Fibroblast of skin of right biceps (primary cell): Measurements from ENCODE around the gene ARMC7.

Experiments
- DNase-seq: peaks from one replicate; pipeline ENCODE4 v3.0.0-alpha.2; 2013

Gene ARMC7

GRCh38 chr17:75078284-75079022 is 31.3 kb upstream of the ARMC7 start:
- peak; percentile 87 for DNase-seq

- DNase-seq: no peak
These were observed 30.8 kb upstream of the ARMC7 start for GRCh38 chr17:75079023-75079373.

DNA sequence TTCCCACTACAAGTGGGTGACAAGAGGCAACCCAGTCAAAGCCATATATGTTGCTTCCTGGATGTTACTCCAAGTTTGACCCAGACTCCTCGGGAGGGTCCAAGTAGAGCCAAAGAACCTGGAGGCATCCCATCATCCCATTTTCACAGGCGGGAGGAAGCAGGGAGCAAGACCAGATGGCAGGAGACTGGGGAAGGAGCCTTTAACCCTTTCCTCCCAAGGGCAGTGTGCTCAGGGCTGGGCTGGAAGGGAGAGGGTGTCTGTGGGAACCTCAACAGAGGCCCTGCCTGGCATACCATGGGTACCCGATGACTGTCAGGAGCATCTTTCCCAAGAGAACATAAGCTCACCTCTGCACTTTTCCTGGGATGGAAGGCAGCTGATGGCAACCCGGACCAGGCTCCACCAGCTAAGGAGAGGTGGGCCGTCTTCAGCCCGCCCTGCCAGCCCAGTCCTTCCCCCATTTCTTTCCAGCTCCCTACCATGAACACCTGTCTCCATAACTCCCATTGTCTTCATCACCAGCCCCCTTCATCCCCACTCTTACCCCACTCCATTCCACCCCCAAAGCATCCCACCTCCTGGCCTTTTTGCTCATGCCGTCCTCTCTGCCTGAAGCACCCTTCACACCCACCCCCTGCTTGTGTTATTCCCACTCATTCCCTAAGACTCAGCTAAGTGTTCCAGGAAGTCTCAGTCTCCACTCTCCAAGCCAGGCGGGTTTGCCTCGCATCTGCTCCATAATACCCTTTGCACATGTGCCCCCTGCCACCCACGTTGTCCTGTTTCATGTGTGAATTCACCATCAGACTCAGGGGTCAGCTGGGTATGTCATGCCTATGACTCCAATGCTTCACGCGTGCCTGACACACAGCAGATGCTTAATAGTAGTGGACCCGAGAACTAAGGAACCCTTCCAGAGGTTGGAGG is 27.9 kb upstream of the ARMC7 start:
- DNase-seq: no peak

DNA sequence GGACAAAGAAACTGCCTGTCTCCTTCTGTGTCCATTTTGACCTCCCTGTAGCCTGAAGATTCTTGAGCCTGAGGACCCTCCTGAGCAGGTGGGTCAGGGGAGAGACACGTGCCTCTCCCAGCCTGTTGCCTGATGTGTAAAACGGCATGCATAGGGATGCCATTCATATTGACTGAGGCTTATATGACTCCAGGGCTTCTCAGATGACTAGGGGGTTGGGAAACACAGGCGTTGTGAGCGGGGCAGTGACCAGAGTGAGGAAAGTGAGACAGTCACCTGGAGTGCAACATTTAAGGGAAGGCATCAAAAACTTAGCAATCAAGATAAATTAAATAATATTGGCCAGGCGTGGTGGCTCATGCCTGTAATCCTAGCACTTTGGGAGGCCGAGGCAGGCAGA is 27.1 kb upstream of the ARMC7 start:
- DNase-seq: no peak

DNA sequence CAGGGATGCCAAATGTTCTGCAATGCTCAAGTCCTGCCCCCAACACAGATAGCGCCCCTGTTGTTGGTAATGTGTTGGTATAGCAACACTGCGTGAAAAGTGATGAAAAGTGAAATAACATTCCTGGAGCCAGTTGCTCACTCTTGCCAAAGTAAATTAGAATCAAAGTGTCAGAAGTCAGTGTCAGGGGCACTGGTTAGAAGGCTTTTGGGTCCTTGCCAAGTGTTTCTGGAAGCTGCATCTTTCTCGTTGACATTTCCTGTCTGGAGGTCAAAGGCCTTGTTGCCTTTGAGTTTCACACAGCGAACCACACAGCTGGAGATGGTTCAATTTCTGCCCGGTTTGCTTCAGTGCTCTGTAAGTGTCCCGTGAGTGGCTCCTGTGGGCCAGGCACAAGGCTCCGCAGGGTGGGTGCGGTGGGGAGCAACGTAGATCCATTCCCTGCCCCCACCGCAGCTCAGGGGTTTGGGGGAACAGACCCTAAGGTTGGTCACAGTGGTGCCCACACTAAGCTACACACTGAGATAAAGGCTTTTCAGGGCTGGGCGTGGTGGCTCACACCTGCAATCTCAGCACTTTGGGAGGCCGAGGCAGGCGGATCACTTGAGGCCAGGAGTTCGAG is 25.6 kb upstream of the ARMC7 start:
- DNase-seq: peak; percentile 29

DNA sequence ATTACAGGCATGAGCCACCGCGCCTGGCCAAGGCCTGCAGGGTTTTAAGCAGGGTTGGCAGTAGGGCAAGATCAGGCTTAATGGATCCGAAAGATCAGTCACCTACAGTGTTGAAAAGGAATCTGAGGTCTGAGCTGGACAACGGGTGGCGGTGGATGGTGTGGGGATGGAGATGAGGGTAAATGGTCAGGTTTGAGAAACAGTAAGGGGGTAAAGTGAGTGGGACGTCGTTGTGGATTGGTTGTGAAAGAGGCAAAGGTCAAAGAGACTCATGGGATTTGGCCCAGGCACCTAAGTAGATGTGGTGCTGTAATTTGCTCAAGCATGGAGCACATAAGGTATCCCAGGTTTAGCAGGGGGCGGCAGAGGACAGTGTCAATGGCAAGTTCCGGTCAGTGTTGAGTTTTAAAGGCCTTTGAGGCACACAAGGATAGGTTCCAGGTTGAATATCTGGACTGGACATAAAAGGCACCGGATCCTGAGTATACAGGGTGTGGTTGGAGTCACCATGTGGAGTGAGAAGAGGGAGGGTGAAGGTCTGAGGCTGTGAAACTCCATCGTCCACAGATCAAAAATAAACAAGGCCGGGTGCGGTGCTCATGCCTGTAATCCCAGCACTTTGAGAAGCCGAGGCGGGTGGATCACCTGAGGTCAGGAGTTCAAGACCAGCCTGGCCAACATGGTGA is 23.1 kb upstream of the ARMC7 start:
- no peak for DNase-seq

GRCh38 chr17:75087182-75087557 is 22.6 kb upstream of the ARMC7 start:
- DNase-seq: no peak

DNA sequence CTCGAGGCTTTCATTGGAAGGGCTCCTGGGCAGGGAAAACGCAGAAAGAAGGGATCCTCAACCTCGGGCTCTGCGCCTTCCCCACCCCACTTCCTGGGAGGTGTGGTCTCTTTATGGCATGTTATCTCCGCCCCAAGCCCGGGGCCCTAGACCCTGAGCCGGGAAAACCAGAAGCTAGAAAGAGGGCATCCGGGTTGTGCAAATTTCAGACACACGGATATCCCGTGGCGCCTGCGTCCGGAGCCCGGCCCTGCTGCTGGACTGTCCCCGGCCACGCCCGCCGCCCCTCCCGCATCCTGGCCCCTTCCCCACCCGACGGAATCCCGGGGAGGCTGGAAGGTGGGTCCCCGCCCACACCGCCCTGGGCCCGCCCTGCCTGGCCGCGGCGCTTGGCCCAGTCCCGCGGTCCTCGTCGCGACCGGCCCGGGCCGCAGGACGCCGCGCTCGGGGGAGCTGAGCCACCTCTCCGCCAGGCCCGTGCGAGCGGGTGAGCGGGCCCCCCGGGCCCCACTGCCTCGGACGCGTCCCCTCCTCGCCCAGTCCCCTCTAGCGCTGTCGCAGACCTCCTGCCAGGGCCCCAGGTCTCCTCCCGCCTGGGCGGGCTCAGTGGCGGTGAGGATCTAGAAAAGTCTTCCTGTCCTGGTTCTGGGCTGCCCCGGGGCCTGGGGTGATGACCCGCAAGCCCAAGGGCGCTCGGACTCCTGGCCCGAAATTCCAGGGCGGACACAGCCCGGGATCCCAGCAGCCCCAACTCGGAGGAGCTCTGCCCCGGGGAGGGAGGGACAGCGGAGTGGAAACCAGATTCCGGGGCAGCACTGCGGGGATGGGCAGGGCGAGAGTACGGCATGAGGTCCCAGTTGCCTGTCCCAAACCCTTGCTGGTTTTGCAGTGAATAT is 22.0 kb upstream of the ARMC7 start, which contains the start of gene SLC16A5:
SLC16A5 (plus strand) TSS at position 397 of the 896 bp plus-strand sequence. CDS start 5,683 bp downstream, outside the sequence.
- peak; percentile 85 for DNase-seq

DNA sequence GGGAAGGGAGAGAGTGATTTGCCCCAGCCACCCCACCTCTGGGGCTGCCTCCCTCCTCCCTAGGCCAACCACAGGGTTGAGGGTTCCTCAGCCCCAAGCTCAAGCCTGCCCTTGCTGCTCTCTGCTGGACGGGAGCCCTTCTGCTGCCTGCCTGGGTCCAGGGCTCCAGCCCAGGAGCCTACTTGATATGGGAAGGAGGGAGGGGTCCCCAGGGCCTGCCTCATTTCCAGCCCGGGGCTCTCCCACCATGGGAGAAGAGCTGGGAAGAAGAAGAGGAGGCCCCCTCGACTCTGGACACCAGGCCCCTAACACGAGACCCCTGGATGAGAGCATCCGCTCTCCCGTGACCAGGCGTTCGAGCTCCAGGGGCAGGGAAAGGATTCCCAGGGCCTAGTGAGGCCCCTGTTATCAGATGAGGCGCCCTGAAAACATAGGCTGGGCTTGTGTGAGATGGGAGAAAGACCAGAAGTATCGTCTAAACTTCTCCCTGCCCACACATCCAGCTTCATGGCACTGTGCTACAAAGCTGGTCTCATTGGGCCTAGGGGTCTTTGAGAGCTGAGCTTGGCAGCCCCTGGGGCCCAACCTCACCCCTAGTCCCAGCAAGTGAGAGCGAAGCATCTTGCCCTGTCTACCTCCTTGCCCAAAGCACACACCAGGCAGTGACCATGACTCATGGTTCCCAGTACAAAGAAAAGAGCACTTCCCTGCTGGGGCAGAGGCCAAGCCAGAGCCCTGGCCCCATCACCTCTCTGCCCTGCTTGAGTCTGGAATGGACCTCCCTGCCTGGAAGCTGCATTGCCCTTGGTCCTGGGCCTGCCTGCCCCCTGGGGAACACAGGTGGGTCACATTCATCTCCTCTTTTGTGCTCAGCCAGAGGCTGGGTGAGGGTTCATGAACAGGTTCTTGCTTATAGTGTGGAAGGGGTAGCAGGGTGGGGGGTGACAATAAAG is 21.0 kb upstream of the ARMC7 start:
- peak; percentile 20 for DNase-seq

DNA sequence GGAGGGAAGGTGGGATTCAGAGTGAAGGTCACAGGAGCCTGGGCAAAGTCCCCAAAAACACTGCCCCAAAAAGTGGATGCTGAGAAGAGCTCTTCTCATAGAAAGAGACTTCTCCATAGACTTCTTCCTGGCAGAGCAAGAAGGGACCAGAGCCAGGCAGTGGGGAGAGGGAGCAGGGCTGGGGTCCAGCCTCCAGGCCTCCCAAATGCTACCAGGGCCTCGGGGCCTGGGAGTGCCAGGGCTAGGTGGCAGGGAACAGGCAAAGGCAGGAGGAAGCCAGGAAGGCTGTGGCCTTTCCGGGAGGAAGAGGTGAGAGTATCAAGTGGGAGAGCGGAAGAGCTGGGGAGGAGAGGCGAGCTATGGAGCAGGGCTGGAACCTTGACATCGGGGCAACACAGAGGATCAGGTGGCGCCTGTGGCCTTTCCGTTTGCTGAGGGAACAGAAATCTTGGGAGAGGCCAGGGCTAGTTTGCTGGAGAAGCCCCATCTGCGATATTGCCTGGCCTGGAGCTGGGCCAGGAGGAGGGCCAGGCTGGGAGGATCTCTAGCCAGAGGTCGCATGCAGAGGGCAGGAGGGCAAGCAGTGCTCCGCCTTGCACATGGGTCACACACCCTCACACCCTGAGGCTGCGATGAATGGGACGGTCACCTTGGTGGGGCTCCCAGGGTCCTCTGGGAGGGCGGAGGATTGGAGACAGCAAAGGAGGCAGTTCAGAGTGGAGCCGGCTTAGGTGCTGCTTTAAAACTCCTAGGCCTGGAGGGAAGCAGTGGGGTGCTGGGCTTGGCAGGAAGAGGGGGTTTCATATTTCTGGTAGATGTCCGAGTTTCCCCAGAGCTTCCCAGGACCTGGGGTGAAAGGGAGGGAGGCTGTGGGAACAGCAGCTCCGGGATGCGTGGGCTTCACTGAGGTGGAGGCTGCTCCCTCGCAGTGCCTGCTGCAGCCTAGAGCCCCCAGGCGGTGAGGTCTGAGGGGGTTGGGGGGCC is 18.6 kb upstream of the ARMC7 start:
- no peak for DNase-seq

DNA sequence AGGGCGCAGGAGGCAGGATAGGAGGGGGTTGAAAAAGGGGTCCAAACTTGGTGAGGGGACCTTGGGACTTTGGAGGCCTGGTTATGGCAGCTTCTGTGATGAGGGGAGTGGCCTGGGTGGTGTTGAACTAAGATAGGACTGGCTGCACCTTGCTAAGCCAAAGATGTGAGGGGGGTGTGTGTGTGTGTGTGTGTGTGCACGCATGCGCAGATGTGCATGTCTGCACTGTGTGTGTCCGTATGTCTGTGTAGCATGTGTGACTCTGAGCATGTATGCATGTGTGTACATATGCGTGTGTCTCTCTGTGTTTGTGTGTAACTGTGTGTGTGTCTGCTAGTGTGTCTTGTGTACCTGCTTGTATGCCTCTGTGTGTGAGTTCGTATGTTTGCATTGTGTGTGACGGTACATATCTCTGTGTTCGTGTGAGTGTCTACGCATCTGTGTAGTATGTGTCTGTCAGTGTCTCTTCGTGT is 17.9 kb upstream of the ARMC7 start:
- DNase-seq: no peak

- DNase-seq: no peak
These were observed 16.1 kb upstream of the ARMC7 start for GRCh38 chr17:75093548-75094158.

DNA sequence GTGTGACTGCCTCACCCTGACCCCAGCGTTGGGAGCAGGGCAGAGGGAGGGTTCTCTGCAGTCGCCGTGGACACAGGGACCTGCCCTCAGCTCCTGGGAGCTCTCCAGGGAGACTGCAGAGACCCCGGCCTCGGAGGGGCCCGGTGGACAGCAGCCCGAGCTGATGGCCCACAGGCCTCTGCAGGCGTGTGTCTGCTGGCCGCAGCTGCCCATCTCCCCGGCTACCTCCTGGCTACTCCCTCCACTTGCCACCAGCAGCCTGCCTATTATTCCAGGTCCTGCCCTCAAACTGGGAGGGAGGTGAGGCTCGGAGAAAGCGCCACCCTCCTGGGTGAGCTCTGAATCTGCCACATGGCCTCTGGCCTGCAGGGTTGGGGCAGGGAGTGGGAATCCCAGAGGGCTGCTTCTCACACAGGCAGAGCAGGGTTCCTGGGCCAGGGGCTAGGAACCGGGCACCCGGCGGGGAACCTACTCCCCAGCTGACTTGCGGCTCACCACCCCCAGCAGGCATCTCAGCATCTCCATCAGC is 14.8 kb upstream of the ARMC7 start:
- DNase-seq: no peak

DNA sequence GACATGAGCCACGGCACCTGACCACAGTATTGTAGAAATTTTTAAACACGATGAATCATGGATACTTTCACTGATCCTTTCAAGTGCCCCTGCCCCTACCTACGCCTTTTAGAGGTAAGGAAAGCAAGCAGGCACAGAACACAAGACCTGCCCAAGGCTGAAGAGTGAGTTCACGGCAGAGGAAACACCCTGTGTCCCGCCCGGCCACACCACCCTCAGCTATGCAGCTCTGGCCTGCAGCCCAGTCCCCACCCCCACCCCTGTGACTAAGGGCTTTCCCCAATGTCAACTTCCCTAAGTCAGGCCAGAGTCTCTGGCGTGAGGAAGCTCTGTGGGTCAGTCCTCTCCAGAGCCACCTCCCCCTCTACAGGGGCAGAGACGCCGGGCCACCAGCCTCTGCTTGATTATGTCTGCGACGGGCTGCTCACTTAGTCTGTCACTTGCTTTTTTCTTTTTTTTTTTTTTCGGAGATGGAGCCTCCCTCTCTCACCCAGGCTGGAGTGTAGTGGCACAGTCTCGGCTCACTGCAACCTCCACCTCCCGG is 13.6 kb upstream of the ARMC7 start:
- peak; percentile 72 for DNase-seq

GRCh38 chr17:75097865-75098264 is 11.9 kb upstream of the ARMC7 start:
- no peak for DNase-seq

GRCh38 chr17:75098861-75099260 is 10.9 kb upstream of the ARMC7 start:
- no peak for DNase-seq

DNA sequence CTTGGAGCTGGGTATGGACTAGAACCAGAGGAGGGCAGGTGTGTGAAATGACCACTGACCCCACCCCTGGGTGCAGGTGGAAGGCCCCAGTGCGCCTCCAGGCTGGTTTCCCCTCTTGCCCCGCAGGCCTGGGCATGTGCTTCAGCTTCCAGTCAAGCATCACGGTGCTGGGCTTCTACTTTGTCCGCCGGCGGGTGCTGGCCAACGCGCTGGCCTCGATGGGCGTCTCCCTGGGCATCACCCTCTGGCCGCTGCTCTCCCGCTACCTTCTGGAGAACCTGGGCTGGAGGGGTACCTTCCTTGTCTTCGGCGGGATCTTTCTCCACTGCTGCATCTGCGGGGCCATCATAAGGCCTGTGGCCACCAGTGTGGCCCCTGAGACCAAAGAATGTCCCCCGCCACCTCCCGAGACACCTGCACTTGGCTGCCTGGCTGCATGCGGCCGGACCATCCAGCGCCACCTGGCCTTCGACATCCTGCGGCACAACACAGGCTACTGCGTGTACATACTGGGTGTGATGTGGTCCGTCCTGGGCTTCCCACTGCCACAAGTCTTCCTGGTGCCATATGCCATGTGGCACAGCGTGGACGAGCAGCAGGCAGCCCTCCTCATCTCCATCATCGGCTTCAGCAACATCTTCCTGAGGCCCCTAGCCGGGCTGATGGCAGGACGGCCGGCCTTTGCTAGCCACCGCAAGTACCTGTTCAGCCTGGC is 9.7 kb upstream of the ARMC7 start:
- DNase-seq: no peak

DNA sequence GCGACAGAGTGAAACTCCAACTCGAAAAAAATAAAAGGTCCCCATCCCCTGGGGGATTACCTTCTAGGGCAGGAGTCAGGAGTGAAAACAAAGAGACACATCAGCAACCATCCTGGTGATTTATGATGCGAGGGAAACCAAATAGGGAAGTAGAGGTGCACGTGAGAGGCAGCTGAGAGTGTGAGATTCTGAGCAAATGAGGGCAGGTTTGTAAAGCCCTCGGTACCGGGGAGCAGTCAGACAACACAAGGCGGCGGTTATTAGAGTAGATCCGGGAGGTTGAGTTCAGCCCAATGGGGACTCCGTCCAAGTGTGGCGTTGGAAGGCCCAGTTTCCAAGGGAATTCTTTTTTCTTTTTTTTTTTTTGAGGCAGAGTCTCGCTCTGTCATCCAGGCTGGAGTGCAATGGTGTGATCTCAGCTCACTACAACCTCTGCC is 7.4 kb upstream of the ARMC7 start:
- no peak for DNase-seq
